GM12801 (cell line): ENCODE data around the gene FXYD3.

Experiments used
- TF ChIP-seq, protein P1 (sequence below): IDR thresholded peaks from one replicate; pipeline ENCODE4 v1.5.1; 2011; ENCODE audit warnings: control low read depth; ENCODE audit not compliant: insufficient read length; ENCODE audit errors: extremely low read depth

Gene FXYD3

GRCh38 chr19:35080613-35081170, 34.9 kb upstream of the FXYD3 start:
- TF ChIP-seq, protein P1, sequence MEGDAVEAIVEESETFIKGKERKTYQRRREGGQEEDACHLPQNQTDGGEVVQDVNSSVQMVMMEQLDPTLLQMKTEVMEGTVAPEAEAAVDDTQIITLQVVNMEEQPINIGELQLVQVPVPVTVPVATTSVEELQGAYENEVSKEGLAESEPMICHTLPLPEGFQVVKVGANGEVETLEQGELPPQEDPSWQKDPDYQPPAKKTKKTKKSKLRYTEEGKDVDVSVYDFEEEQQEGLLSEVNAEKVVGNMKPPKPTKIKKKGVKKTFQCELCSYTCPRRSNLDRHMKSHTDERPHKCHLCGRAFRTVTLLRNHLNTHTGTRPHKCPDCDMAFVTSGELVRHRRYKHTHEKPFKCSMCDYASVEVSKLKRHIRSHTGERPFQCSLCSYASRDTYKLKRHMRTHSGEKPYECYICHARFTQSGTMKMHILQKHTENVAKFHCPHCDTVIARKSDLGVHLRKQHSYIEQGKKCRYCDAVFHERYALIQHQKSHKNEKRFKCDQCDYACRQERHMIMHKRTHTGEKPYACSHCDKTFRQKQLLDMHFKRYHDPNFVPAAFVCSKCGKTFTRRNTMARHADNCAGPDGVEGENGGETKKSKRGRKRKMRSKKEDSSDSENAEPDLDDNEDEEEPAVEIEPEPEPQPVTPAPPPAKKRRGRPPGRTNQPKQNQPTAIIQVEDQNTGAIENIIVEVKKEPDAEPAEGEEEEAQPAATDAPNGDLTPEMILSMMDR, result no peak

GRCh38 chr19:35081201-35081600, 34.4 kb upstream of the FXYD3 start:
- TF ChIP-seq, protein P1, result no peak

GRCh38 chr19:35083691-35084508, 31.7 kb upstream of the FXYD3 start:
- TF ChIP-seq, protein P1, result no peak

DNA sequence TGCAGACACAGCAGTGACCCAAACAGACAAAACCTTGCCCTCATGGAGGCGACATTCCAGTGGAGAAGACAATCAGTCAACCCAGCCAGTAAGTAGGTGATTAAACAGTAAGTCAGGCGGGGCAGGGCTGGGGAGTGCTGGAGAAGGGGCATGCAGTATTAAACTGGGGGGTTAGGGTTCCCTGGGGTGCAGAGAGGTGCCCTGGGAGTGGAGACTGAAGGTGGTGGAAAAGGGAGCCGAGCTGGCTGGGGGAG, 31.2 kb upstream of the FXYD3 start:
- TF ChIP-seq, protein P1, result no peak

GRCh38 chr19:35085947-35086346, 29.7 kb upstream of the FXYD3 start:
- TF ChIP-seq, protein P1, result no peak

DNA sequence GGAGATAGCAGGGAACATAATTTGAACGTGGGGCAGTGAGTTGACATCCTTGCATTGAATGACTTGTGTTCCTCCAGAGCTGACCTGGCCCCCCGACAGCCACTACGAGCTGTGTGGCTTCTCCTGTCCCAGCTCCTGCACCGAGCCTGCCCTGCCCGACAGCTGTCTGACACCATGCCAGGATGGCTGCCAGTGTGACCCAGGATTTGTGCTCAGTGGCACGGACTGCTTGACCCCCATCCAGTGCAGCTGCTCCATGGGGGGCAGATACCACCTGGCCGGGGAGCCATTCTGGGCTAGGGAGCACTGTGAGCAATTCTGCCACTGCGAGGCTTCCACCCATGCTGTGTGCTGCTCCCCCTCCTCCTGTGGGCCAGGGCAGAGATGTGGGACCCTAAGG, 29.2 kb upstream of the FXYD3 start:
- TF ChIP-seq, protein P1, result no peak

- TF ChIP-seq, protein P1, result no peak
These were observed 28.2 kb upstream of the FXYD3 start for GRCh38 chr19:35087393-35087792.
